RWPE2 (cell line): ENCODE data around the gene RPS21.

Experiments used
- ATAC-seq: fragments of 200-7000 bp; cut with Tn5 transposase; 3 replicates; pipeline ENCODE4 v1.9.1; 2021; ENCODE audit warnings: low read depth
- DNase-seq: peaks from one replicate; pipeline ENCODE4 v3.0.0-alpha.2; 2020; ENCODE audit warnings: low spot score
- H3K27ac ChIP-seq: fragments of 450-650 bp; 2 replicates; pipeline ENCODE4 v1.5.1; 2017; ENCODE audit warnings: mild to moderate bottlenecking; ENCODE audit not compliant: poor library complexity, severe bottlenecking
- H3K27me3 ChIP-seq: fragments of 250-450 bp; sonication (Bioruptor Pico); 2 replicates; pipeline ENCODE4 v1.5.1; 2021; ENCODE audit warnings: mild to moderate bottlenecking, moderate library complexity; ENCODE audit not compliant: insufficient read depth, poor library complexity, severe bottlenecking
- H3K36me3 ChIP-seq: fragments of 250-450 bp; sonication (Bioruptor Pico); 2 replicates; pipeline ENCODE4 v1.5.1; 2020; ENCODE audit warnings: low read depth, mild to moderate bottlenecking, moderate library complexity
- H3K4me1 ChIP-seq: fragments of 250-450 bp; sonication (Bioruptor Pico); 2 replicates; pipeline ENCODE4 v1.5.1; 2021; ENCODE audit warnings: mild to moderate bottlenecking, moderate library complexity; ENCODE audit not compliant: insufficient read depth, poor library complexity, severe bottlenecking
- H3K4me3 ChIP-seq: fragments of 250-450 bp; sonication (Bioruptor Pico); 2 replicates; pipeline ENCODE4 v1.5.1; 2021; ENCODE audit warnings: mild to moderate bottlenecking, moderate library complexity; ENCODE audit not compliant: severe bottlenecking
- H3K9me3 ChIP-seq: fragments of 250-450 bp; sonication (Bioruptor Pico); 2 replicates; pipeline ENCODE4 v1.5.1; 2021; ENCODE audit warnings: mild to moderate bottlenecking, moderate library complexity; ENCODE audit not compliant: severe bottlenecking
- CTCF ChIP-seq: fragments of 450-650 bp; IDR thresholded peaks from one replicate; pipeline ENCODE4 v1.5.1; 2017; ENCODE audit warnings: mild to moderate bottlenecking, moderate library complexity; ENCODE audit not compliant: poor library complexity, severe bottlenecking

Gene RPS21

GRCh38 chr20:62405108-62405980, 18.4 kb downstream of the RPS21 start:
- Histone ChIP-seq H3K9me3 (no peaks in the 10 kb centered on the region), H3K27ac (no peak overlapping the region), H3K4me1 (no peaks in the 10 kb centered on the region), H3K4me3 (no peak overlapping the region), H3K27me3 (no peaks in the 10 kb centered on the region), H3K36me3 (no peaks in the 10 kb centered on the region)
- DNase-seq (peak; percentile 88), ATAC-seq (peak; percentile 22)
- peak; percentile 96 for TF ChIP-seq CTCF

GRCh38 chr20:62405981-62406513, 19.1 kb downstream of the RPS21 start:
- Histone ChIP-seq H3K36me3 (no peaks in the 10 kb centered on the region), H3K27ac (peak overlapping the region; percentile 49), H3K4me3 (peak overlapping the region; percentile 97), H3K4me1 (no peaks in the 10 kb centered on the region), H3K9me3 (no peaks in the 10 kb centered on the region), H3K27me3 (no peaks in the 10 kb centered on the region)
- no peak for ATAC-seq
- DNase-seq = peak; percentile 88
- TF ChIP-seq CTCF = no peak

- peak overlapping the region; percentile 49 for H3K27ac ChIP-seq
- no peak for ATAC-seq
- H3K4me3 ChIP-seq = peak overlapping the region; percentile 97
- TF ChIP-seq CTCF = no peak
- no peaks in the 10 kb centered on the region for H3K9me3 ChIP-seq
- DNase-seq = peak; percentile 84
- no peaks in the 10 kb centered on the region for H3K27me3 ChIP-seq
- H3K36me3 ChIP-seq = no peaks in the 10 kb centered on the region
- H3K4me1 ChIP-seq = no peaks in the 10 kb centered on the region
These were observed 19.8 kb downstream of the RPS21 start for GRCh38 chr20:62406635-62407176.

GRCh38 chr20:62407221-62407992, 20.5 kb downstream of the RPS21 start, which contains the start of gene CABLES2:
Gene CABLES2, minus strand, starts transcription at chr20:62407285. Its CDS starts 9 bp downstream, at chr20:62407276.
- DNase-seq (peak; percentile 89), ATAC-seq (peak; percentile 84)
- H3K9me3 ChIP-seq = no peaks in the 10 kb centered on the region
- no peaks in the 10 kb centered on the region for H3K27me3 ChIP-seq
- H3K4me3 ChIP-seq = peak within 1 kb of the TSS; percentile 97
- H3K4me1 ChIP-seq = no peaks in the 10 kb centered on the region
- TF ChIP-seq CTCF = peak; percentile 41
- H3K36me3 ChIP-seq = no peaks in the 10 kb centered on the region
- peak within 1 kb of the TSS; percentile 49 for H3K27ac ChIP-seq
